GM23338 (cell line): ENCODE measurements around the gene METRNL. TPM values are rescaled to one million over a fixed set of nuclear protein-coding genes. Genes with fewer than 3 reads are reported as not detected.
A peak's percentile ranks its signal among the peaks of the same experiment; 100 is the strongest.

Source experiments
- ATAC-seq: fragments of 200-7000 bp; cut with Tn5 transposase; 3 replicates; pipeline ENCODE4 v1.9.1; 2020
- DNase-seq: peaks from one replicate; pipeline ENCODE4 v3.0.0-alpha.2; 2015; ENCODE audit warnings: low spot score
- H2AFZ ChIP-seq: fragments of 200-600 bp; sonication (generic); 2 replicates; pipeline ENCODE4 v1.8.0; 2016; ENCODE audit warnings: antibody characterized with exemption, mild to moderate bottlenecking, moderate library complexity
- H3F3A ChIP-seq: fragments of 200-600 bp; sonication (generic); replicated peaks from 2 replicates; pipeline ENCODE4 v1.8.0; 2017; ENCODE audit warnings: antibody characterized with exemption, mixed run types, low read depth
- H3K27ac ChIP-seq: fragments of 200-600 bp; sonication (generic); 2 replicates; pipeline ENCODE4 v1.6.1; 2016; ENCODE audit warnings: low read depth
- H3K27me3 ChIP-seq: fragments of 200-600 bp; sonication (generic); 2 replicates; pipeline ENCODE4 v1.8.0; 2016; ENCODE audit warnings: mild to moderate bottlenecking, mixed run types, moderate library complexity; ENCODE audit not compliant: insufficient read depth
- H3K36me3 ChIP-seq: fragments of 200-600 bp; sonication (generic); 2 replicates; pipeline ENCODE4 v1.8.0; 2016; ENCODE audit warnings: mild to moderate bottlenecking; ENCODE audit not compliant: insufficient read depth
- H3K4me1 ChIP-seq: fragments of 200-600 bp; sonication (generic); 2 replicates; pipeline ENCODE4 v1.8.0; 2016; ENCODE audit warnings: mild to moderate bottlenecking, moderate library complexity; ENCODE audit not compliant: insufficient read depth
- H3K4me2 ChIP-seq: fragments of 200-600 bp; sonication (generic); 2 replicates; pipeline ENCODE4 v1.7.1; 2017; ENCODE audit warnings: mixed run types
- H3K4me3 ChIP-seq: fragments of 200-600 bp; sonication (generic); 2 replicates; pipeline ENCODE4 v1.6.1; 2016; ENCODE audit warnings: mixed run types
- H3K79me2 ChIP-seq: fragments of 200-600 bp; sonication (generic); replicated peaks from 2 replicates; pipeline ENCODE4 v1.8.0; 2017; ENCODE audit warnings: mild to moderate bottlenecking; ENCODE audit not compliant: insufficient read depth
- H3K9me2 ChIP-seq: fragments of 200-600 bp; sonication (generic); 2 replicates; pipeline ENCODE4 v1.8.0; 2017; ENCODE audit not compliant: insufficient read depth
- H4K20me1 ChIP-seq: fragments of 200-600 bp; sonication (generic); replicated peaks from 2 replicates; pipeline ENCODE4 v1.8.0; 2017; ENCODE audit warnings: mild to moderate bottlenecking; ENCODE audit not compliant: insufficient read depth
- H3K27ac Mint-ChIP-seq: 2 replicates; pipeline ENCODE4 v1.8.0; 2020; ENCODE audit warnings: inconsistent platforms, mild to moderate bottlenecking, moderate library complexity, mixed read lengths
- H3K27me3 Mint-ChIP-seq: 3 replicates; pipeline ENCODE4 v1.8.0; 2022; ENCODE audit warnings: low read depth, mild to moderate bottlenecking, moderate library complexity, mixed read lengths, inconsistent platforms; ENCODE audit not compliant: insufficient read depth, poor library complexity
- H3K36me3 Mint-ChIP-seq: 3 replicates; pipeline ENCODE4 v1.8.0; 2021; ENCODE audit warnings: low read depth, mild to moderate bottlenecking, inconsistent platforms, moderate library complexity, mixed read lengths
- H3K4me1 Mint-ChIP-seq: 3 replicates; pipeline ENCODE4 v1.8.0; 2020; ENCODE audit warnings: mild to moderate bottlenecking, inconsistent platforms, mixed read lengths
- H3K4me3 Mint-ChIP-seq: 3 replicates; pipeline ENCODE4 v1.8.0; 2021; ENCODE audit warnings: moderate library complexity, mild to moderate bottlenecking, inconsistent platforms, mixed read lengths
- H3K9me3 Mint-ChIP-seq: 3 replicates; pipeline ENCODE4 v1.8.0; 2020; ENCODE audit warnings: moderate library complexity, mild to moderate bottlenecking, inconsistent platforms, mixed read lengths
- REST ChIP-seq: IDR thresholded peaks from one replicate; pipeline ENCODE4 v1.6.1; 2018; ENCODE audit warnings: antibody characterized with exemption; ENCODE audit not compliant: unreplicated experiment
- STAT1 ChIP-seq: IDR thresholded peaks from one replicate; pipeline ENCODE4 v1.6.1; 2016; ENCODE audit warnings: antibody characterized with exemption; ENCODE audit not compliant: unreplicated experiment
- ZNF114 ChIP-seq: fragments of 250-450 bp; sonication (Bioruptor Pico); IDR thresholded peaks from 2 replicates; pipeline ENCODE4 v1.5.0; 2020; ENCODE audit warnings: mild to moderate bottlenecking, moderate library complexity
- ZNF331 ChIP-seq: fragments of 250-450 bp; sonication (Bioruptor Pico); IDR thresholded peaks from 2 replicates; pipeline ENCODE4 v1.5.0; 2020; ENCODE audit warnings: low read depth, mild to moderate bottlenecking, moderate library complexity
- ZNF462 ChIP-seq: fragments of 250-450 bp; sonication (Bioruptor Pico); IDR thresholded peaks from 2 replicates; pipeline ENCODE4 v1.5.0; 2020; ENCODE audit warnings: mild to moderate bottlenecking, moderate library complexity
- polyA plus RNA-seq: library from polyadenylated mRNA; unstranded; fragments of >200 nt; fragmentation: Nextera tagmentation; extraction: Ambion mirVana; gene quantifications from 2 replicates; pipeline ENCODE4 v1.2.1, GENCODE V29; 2016
- total RNA-seq: library from RNA; depleted of rRNA; stranded (reverse); fragments of >200 nt; shearing (Covaris generic); gene quantifications from 2 replicates; pipeline ENCODE4 v1.2.3, GENCODE V29; 2014

METRNL gene
- total and polyA plus RNA-seq, 2 experiments from 2014 or later = 12.2 to 20.2 TPM

GRCh38 chr17:83077411-83077810 is 2.0 kb upstream of the METRNL start:
- peaks cover 38% of the 10 kb centered on the region for H3K27me3 ChIP-seq
- no peak overlapping the region for H3K4me2 ChIP-seq
- ATAC-seq = no peak
- H3K36me3 ChIP-seq = no peaks in the 10 kb centered on the region
- peaks cover 6% of the 10 kb centered on the region; the same call in 1 of the 3 replicates for H3K36me3 Mint-ChIP-seq
- H3K79me2 ChIP-seq = peaks cover 12% of the 10 kb centered on the region
- H3K27ac Mint-ChIP-seq = no peak overlapping the region
- 0 out of 2 replicates have a peak, but pooled peaks cover 6% of the 10 kb centered on the region for H3F3A ChIP-seq
- no peak overlapping the region for H3K4me3 ChIP-seq
- no peaks in the 10 kb centered on the region; the same call in 2 of the 3 replicates for H3K9me3 Mint-ChIP-seq
- no peak overlapping the region for H3K27ac ChIP-seq
- no peak overlapping the region for H2AFZ ChIP-seq
- peak overlapping the region; percentile 4; the same call in 1 of the 3 replicates for H3K4me3 Mint-ChIP-seq
- no peak for DNase-seq
- no peaks in the 10 kb centered on the region for H3K9me2 ChIP-seq
- H3K27me3 Mint-ChIP-seq = peaks cover 25% of the 10 kb centered on the region
- no peaks in the 10 kb centered on the region for H4K20me1 ChIP-seq
- H3K4me1 ChIP-seq = peaks cover 5% of the 10 kb centered on the region
- TF ChIP-seq ZNF114 (CRISPR knock-in tag) (no peak), REST (no peak)
- H3K4me1 Mint-ChIP-seq = peaks cover 11% of the 10 kb centered on the region

- Histone ChIP-seq H3F3A (0 out of 2 replicates have a peak, but pooled peaks cover 6% of the 10 kb centered on the region), H3K36me3 (no peaks in the 10 kb centered on the region), H3K27ac (no peak overlapping the region), H3K9me2 (no peaks in the 10 kb centered on the region), H3K4me2 (peak overlapping the region; percentile 86), H3K79me2 (peaks cover 16% of the 10 kb centered on the region), H3K4me3 (peak overlapping the region; percentile 64), H4K20me1 (no peaks in the 10 kb centered on the region), H2AFZ (no peak overlapping the region), H3K4me1 (peaks cover 10% of the 10 kb centered on the region), H3K27me3 (peaks cover 38% of the 10 kb centered on the region)
- no peaks in the 10 kb centered on the region; the same call in 2 of the 3 replicates for H3K9me3 Mint-ChIP-seq
- peaks cover 16% of the 10 kb centered on the region for H3K4me1 Mint-ChIP-seq
- H3K27ac Mint-ChIP-seq = no peak overlapping the region
- H3K36me3 Mint-ChIP-seq = peaks cover 12% of the 10 kb centered on the region; the same call in 1 of the 3 replicates
- ATAC-seq (no peak), DNase-seq (no peak)
- peaks cover 30% of the 10 kb centered on the region for H3K27me3 Mint-ChIP-seq
- no peak for TF ChIP-seq REST
- TF ChIP-seq STAT1 = no peak
- TF ChIP-seq ZNF462 = no peak
- no peak for TF ChIP-seq ZNF331 (CRISPR knock-in tag)
- TF ChIP-seq ZNF114 (CRISPR knock-in tag) = no peak
- H3K4me3 Mint-ChIP-seq = peak overlapping the region; percentile 56
These were observed 1.5 kb upstream of the METRNL start for GRCh38 chr17:83077939-83078338.
